ENCODE results near the gene DMRTB1.
A peak's percentile ranks its signal among the peaks of the same experiment; 100 is the strongest.
"Not testable (repeated sequence)": the region's sequence is repeated elsewhere in the genome, so short reads cannot be mapped to it uniquely, and the experiment has no call there.

The DMRTB1 gene

GRCh38 chr1:53459321-53460175 is at the start of gene DMRTB1:
Gene DMRTB1, plus strand, starts transcription at chr1:53459399. Its CDS starts 55 bp downstream, at chr1:53459454.
- DNase-seq (ENCODE audit: low read depth), result no peak

GRCh38 chr1:53409695-53410094 is 49.5 kb upstream of the DMRTB1 start:
- DNase-seq (ENCODE audit: low read depth), result no peak

- DNase-seq (ENCODE audit: low read depth), result peak; percentile 50
These were observed 49.1 kb upstream of the DMRTB1 start for GRCh38 chr1:53410100-53410541.

GRCh38 chr1:53410701-53411100 is 48.5 kb upstream of the DMRTB1 start:
- DNase-seq (ENCODE audit: low read depth), result no peak

- peak; percentile 33 for DNase-seq (ENCODE audit: low read depth)
These were observed 47.6 kb upstream of the DMRTB1 start for GRCh38 chr1:53411541-53412152.

GRCh38 chr1:53412285-53413174 is 46.7 kb upstream of the DMRTB1 start:
- no peak for DNase-seq (ENCODE audit: low read depth)

- peak; percentile 96 for DNase-seq (ENCODE audit: low read depth)
These were observed 45.8 kb upstream of the DMRTB1 start for GRCh38 chr1:53413175-53414001.

GRCh38 chr1:53414632-53415031 is 44.6 kb upstream of the DMRTB1 start:
- no peak for DNase-seq (ENCODE audit: low read depth)

GRCh38 chr1:53415432-53415831 is 43.8 kb upstream of the DMRTB1 start:
- DNase-seq (ENCODE audit: low read depth), result no peak

- DNase-seq (ENCODE audit: low read depth), result no peak
These were observed 42.9 kb upstream of the DMRTB1 start for GRCh38 chr1:53416269-53416813.

GRCh38 chr1:53417074-53417511 is 42.1 kb upstream of the DMRTB1 start:
- DNase-seq (ENCODE audit: low read depth), result no peak

- DNase-seq (ENCODE audit: low read depth), result no peak
These were observed 40.2 kb upstream of the DMRTB1 start for GRCh38 chr1:53419034-53419433.

- no peak for DNase-seq (ENCODE audit: low read depth)
These were observed 38.9 kb upstream of the DMRTB1 start for GRCh38 chr1:53420341-53420740.

- no peak for DNase-seq (ENCODE audit: low read depth)
These were observed 38.0 kb upstream of the DMRTB1 start for GRCh38 chr1:53421208-53421607.

- no peak for DNase-seq (ENCODE audit: low read depth)
These were observed 28.9 kb upstream of the DMRTB1 start for GRCh38 chr1:53430261-53430660.

GRCh38 chr1:53430779-53431178 is 28.4 kb upstream of the DMRTB1 start:
- no peak for DNase-seq (ENCODE audit: low read depth)

- DNase-seq (ENCODE audit: low read depth), result no peak
These were observed 28.0 kb upstream of the DMRTB1 start for GRCh38 chr1:53431244-53431643.

- DNase-seq (ENCODE audit: low read depth), result no peak
These were observed 27.2 kb upstream of the DMRTB1 start for GRCh38 chr1:53431805-53432565.

GRCh38 chr1:53432611-53433010 is 26.6 kb upstream of the DMRTB1 start:
- no peak for DNase-seq (ENCODE audit: low read depth)

- DNase-seq (ENCODE audit: low read depth), result not testable (repeated sequence)
These were observed 24.7 kb upstream of the DMRTB1 start for GRCh38 chr1:53434405-53435007.
